ENCODE data around the gene HHATL.

The HHATL gene

GRCh38 chr3:42685891-42686820, 16.4 kb downstream of the HHATL start:
- H3K27me3 ChIP-seq (ENCODE audit: insufficient read depth, low read length), result no peaks in the 10 kb centered on the region
- no peak for TF ChIP-seq CTCF (IDR thresholded peaks at IDR 0.05; ENCODE audit: low read length)
- no peak for TF ChIP-seq EZH2 (IDR thresholded peaks at IDR 0.05; ENCODE audit: borderline replicate concordance, low read length)
- no peak overlapping the region for H3K4me2 ChIP-seq (ENCODE audit: low read length)

GRCh38 chr3:42685363-42685881, 17.2 kb downstream of the HHATL start, which contains the start of gene KLHL40:
Gene KLHL40, plus strand, starts transcription at chr3:42685537. Its CDS starts 82 bp downstream, at chr3:42685619.
- H3K4me3 ChIP-seq (ENCODE audit: low read depth, low read length, poor library complexity, severe bottlenecking), result no peak within 1 kb of the TSS
- H3K4me2 ChIP-seq (ENCODE audit: low read length), result no peak within 1 kb of the TSS
- no peaks in the 10 kb centered on the region for H3K9me2 ChIP-seq (ENCODE audit: low read depth, low read length)
- H3K9ac ChIP-seq (ENCODE audit: low read length), result no peak within 1 kb of the TSS
- TF ChIP-seq EZH2 (IDR thresholded peaks at IDR 0.05; ENCODE audit: borderline replicate concordance, low read length) (no peak), CTCF (IDR thresholded peaks at IDR 0.05; ENCODE audit: low read length) (no peak)
- no peaks in the 10 kb centered on the region for H3K27me3 ChIP-seq (ENCODE audit: insufficient read depth, low read length)
- H3K79me2 ChIP-seq (ENCODE audit: insufficient read depth, low read length), result no peaks in the 10 kb centered on the region
- H3K9me3 ChIP-seq (ENCODE audit: low read length), result no peaks in the 10 kb centered on the region
- no peak within 1 kb of the TSS for H3K27ac ChIP-seq (ENCODE audit: low read depth, low read length, poor library complexity, severe bottlenecking)
- H3K36me3 ChIP-seq (ENCODE audit: insufficient read depth, low read length), result no peaks in the 10 kb centered on the region
- H2AFZ ChIP-seq (ENCODE audit: low read length), result no peak within 1 kb of the TSS
- H4K20me1 ChIP-seq (ENCODE audit: insufficient read depth, low read length), result no peaks in the 10 kb centered on the region
- no peaks in the 10 kb centered on the region for H3K4me1 ChIP-seq (ENCODE audit: insufficient read depth, low read length, severe bottlenecking)
- no peaks in the 10 kb centered on the region for H3F3A ChIP-seq (ENCODE audit: insufficient read depth, low read length)

More at GRCh38 chr3:42685891-42686820, 16.4 kb downstream of the HHATL start:
- Histone ChIP-seq H3K9ac (ENCODE audit: low read length) (no peak overlapping the region), H3K9me2 (ENCODE audit: low read depth, low read length) (no peaks in the 10 kb centered on the region), H2AFZ (ENCODE audit: low read length) (no peak overlapping the region), H3K9me3 (ENCODE audit: low read length) (no peaks in the 10 kb centered on the region), H3K36me3 (ENCODE audit: insufficient read depth, low read length) (no peaks in the 10 kb centered on the region), H4K20me1 (ENCODE audit: insufficient read depth, low read length) (no peaks in the 10 kb centered on the region), H3K4me1 (ENCODE audit: insufficient read depth, low read length, severe bottlenecking) (no peaks in the 10 kb centered on the region), H3K27ac (ENCODE audit: low read depth, low read length, poor library complexity, severe bottlenecking) (no peak overlapping the region), H3K4me3 (ENCODE audit: low read depth, low read length, poor library complexity, severe bottlenecking) (no peak overlapping the region), H3K79me2 (ENCODE audit: insufficient read depth, low read length) (no peaks in the 10 kb centered on the region), H3F3A (ENCODE audit: insufficient read depth, low read length) (no peaks in the 10 kb centered on the region)

- TF ChIP-seq EZH2 (IDR thresholded peaks at IDR 0.05; ENCODE audit: borderline replicate concordance, low read length) (no peak), CTCF (IDR thresholded peaks at IDR 0.05; ENCODE audit: low read length) (no peak)
- H3K27ac ChIP-seq (ENCODE audit: low read depth, low read length, poor library complexity, severe bottlenecking), result no peak overlapping the region
- H2AFZ ChIP-seq (ENCODE audit: low read length), result no peak overlapping the region
Observed at GRCh38 chr3:42684632-42685362, 17.8 kb downstream of the HHATL start.

More at GRCh38 chr3:42684632-42685362, 17.8 kb downstream of the HHATL start:
- Histone ChIP-seq H3K9ac (ENCODE audit: low read length) (no peak overlapping the region), H3K79me2 (ENCODE audit: insufficient read depth, low read length) (no peaks in the 10 kb centered on the region), H3K4me3 (ENCODE audit: low read depth, low read length, poor library complexity, severe bottlenecking) (no peak overlapping the region), H3K36me3 (ENCODE audit: insufficient read depth, low read length) (no peaks in the 10 kb centered on the region), H3K4me2 (ENCODE audit: low read length) (no peak overlapping the region), H3K9me3 (ENCODE audit: low read length) (no peaks in the 10 kb centered on the region), H4K20me1 (ENCODE audit: insufficient read depth, low read length) (no peaks in the 10 kb centered on the region), H3K27me3 (ENCODE audit: insufficient read depth, low read length) (no peaks in the 10 kb centered on the region), H3F3A (ENCODE audit: insufficient read depth, low read length) (no peaks in the 10 kb centered on the region), H3K4me1 (ENCODE audit: insufficient read depth, low read length, severe bottlenecking) (no peaks in the 10 kb centered on the region), H3K9me2 (ENCODE audit: low read depth, low read length) (no peaks in the 10 kb centered on the region)
